Spleen (tissue), 7 donors: ENCODE results near the gene GPRC5C.

Experiments used
- POLR2A ChIP-seq, 3 donors: fragments of 450-650 bp; IDR thresholded peaks; one replicate each; pipeline ENCODE4 v1.5.1; 2017; ENCODE audit warnings: antibody characterized with exemption in 3 of 3, mild to moderate bottlenecking in 1 of 3
- POLR2AphosphoS5 ChIP-seq, 3 donors: sonication (generic); formaldehyde crosslinking; IDR thresholded peaks; one replicate each; pipeline ENCODE4 v1.5.1; 2017; ENCODE audit warnings: antibody characterized with exemption in 3 of 3
- TF ChIP-seq, protein P1 (sequence below), 11 experiments: fragments of 200-600 bp in 7 of 11; fragments of 450-650 bp in 4 of 11; sonication (generic) in 4 of 11; IDR thresholded peaks in 8 of 11; conservative IDR thresholded peaks in 3 of 11; 1 replicate in 7 of 11; 2 replicates in 4 of 11; pipeline versions ENCODE4 v1.4.0 to v1.8.0; 2016 to 2021; ENCODE audit warnings: antibody characterized with exemption in 11 of 11, inconsistent platforms in 4 of 11, mild to moderate bottlenecking in 1 of 11
- donor health status: DM: no; HTN: no; CAD: no; lungs with moderate emphysema.
- donor health status: DM: no; HTN: no; CAD: no.
- donor health status: DM: no; HTN: no; CAD: no.

DNA sequence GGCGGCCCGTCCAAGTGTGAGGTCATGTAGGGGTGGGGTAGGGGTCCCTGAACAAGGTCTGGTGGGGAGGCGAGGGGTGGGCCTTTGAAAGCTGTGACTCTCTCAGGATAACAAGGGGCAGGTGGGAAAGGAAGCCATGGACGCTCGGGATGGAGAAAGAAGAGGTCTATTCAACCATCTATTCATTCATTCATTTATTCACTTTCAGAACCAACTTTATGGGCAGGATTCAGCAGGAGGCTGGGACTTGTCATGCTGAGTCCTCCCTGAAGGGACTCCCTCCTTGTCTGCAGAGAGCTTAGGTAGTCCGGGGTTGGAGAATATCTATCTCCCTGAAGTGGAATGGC, 25.9 kb downstream of the GPRC5C start:
- TF ChIP-seq POLR2A (IDR thresholded peaks at IDR 0.05) (no peak), POLR2AphosphoS5 (IDR thresholded peaks at IDR 0.05) (no peak)
- TF ChIP-seq, protein P1, sequence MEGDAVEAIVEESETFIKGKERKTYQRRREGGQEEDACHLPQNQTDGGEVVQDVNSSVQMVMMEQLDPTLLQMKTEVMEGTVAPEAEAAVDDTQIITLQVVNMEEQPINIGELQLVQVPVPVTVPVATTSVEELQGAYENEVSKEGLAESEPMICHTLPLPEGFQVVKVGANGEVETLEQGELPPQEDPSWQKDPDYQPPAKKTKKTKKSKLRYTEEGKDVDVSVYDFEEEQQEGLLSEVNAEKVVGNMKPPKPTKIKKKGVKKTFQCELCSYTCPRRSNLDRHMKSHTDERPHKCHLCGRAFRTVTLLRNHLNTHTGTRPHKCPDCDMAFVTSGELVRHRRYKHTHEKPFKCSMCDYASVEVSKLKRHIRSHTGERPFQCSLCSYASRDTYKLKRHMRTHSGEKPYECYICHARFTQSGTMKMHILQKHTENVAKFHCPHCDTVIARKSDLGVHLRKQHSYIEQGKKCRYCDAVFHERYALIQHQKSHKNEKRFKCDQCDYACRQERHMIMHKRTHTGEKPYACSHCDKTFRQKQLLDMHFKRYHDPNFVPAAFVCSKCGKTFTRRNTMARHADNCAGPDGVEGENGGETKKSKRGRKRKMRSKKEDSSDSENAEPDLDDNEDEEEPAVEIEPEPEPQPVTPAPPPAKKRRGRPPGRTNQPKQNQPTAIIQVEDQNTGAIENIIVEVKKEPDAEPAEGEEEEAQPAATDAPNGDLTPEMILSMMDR (IDR thresholded peaks at IDR 0.05 in 8 of 11, conservative IDR thresholded peaks at IDR 0.05 in 3 of 11): peak in 7 of 11 experiments; percentile 10 to 73 (median 48)
